Activated naive CD8-positive, alpha-beta T cell treated with anti-CD3 and anti-CD28 coated beads, Interleukin-2, amount 10 ng/mL, durations not matched to agents 7 days and 5 days (primary cell): ENCODE data around the gene NLRP3. TPM values are rescaled to one million over a fixed set of nuclear protein-coding genes. Genes with fewer than 3 reads are reported as not detected.
"Not testable (repeated sequence)": the region's sequence is repeated elsewhere in the genome, so short reads cannot be mapped to it uniquely, and the experiment has no call there.

Experiments
- ATAC-seq: fragments of 150-1000 bp; cut with Tn5 transposase; one replicate; pipeline ENCODE4 v1.10.0; 2021; ENCODE audit warnings: low read depth, moderate library complexity
- POLR2A ChIA-PET: fragments of 350-600 bp; sonication (Branson Sonifier 250); formaldehyde crosslinking; loops from one replicate; lab custom pipeline; 2021; ENCODE audit warnings: antibody characterized with exemption; lab: Charles Lee
- DNase-seq: peaks from one replicate; pipeline ENCODE4 v3.0.0; 2021
- H3K27ac Mint-ChIP-seq: one replicate; pipeline ENCODE4 v1.8.0; 2022; ENCODE audit warnings: mild to moderate bottlenecking, mixed read lengths
- H3K27me3 Mint-ChIP-seq: one replicate; pipeline ENCODE4 v1.8.0; 2022; ENCODE audit warnings: mild to moderate bottlenecking, moderate library complexity, mixed read lengths
- H3K36me3 Mint-ChIP-seq: one replicate; pipeline ENCODE4 v1.8.0; 2021; ENCODE audit warnings: mild to moderate bottlenecking, mixed read lengths
- H3K4me1 Mint-ChIP-seq: one replicate; pipeline ENCODE4 v1.8.0; 2021; ENCODE audit warnings: mixed read lengths
- H3K4me3 Mint-ChIP-seq: one replicate; pipeline ENCODE4 v1.8.0; 2022; ENCODE audit warnings: mild to moderate bottlenecking, moderate library complexity, mixed read lengths
- H3K9me3 Mint-ChIP-seq: one replicate; pipeline ENCODE4 v1.8.0; 2021; ENCODE audit warnings: mixed read lengths
- total RNA-seq, 2 experiments: library from RNA; stranded (reverse); gene quantifications; one replicate each; pipeline ENCODE4 v1.2.3, GENCODE V29; 2021

The NLRP3 gene
- total RNA-seq, 2 experiments from 2014 or later = 7.0 to 8.9 TPM

- Mint-ChIP-seq H3K4me1 (no peaks in the 10 kb centered on the region), H3K27me3 (peaks cover 7% of the 10 kb centered on the region), H3K9me3 (no peaks in the 10 kb centered on the region), H3K36me3 (no peaks in the 10 kb centered on the region), H3K27ac (no peak overlapping the region), H3K4me3 (no peak overlapping the region)
- no peak for ATAC-seq
- POLR2A ChIA-PET = no interaction called here
- DNase-seq = no peak
These were observed 56.1 kb downstream of the NLRP3 start for GRCh38 chr1:247472035-247472434.

- Mint-ChIP-seq H3K4me1 (no peaks in the 10 kb centered on the region), H3K4me3 (no peak overlapping the region), H3K27ac (no peak overlapping the region), H3K36me3 (no peaks in the 10 kb centered on the region), H3K27me3 (peaks cover 7% of the 10 kb centered on the region), H3K9me3 (no peaks in the 10 kb centered on the region)
- DNase-seq (no peak), ATAC-seq (no peak)
- POLR2A ChIA-PET = no interaction called here
These were observed 58.4 kb downstream of the NLRP3 start for GRCh38 chr1:247474367-247474766.

GRCh38 chr1:247475793-247476192 lies 59.8 kb downstream of the NLRP3 start:
- POLR2A ChIA-PET = interaction anchor here (0.7 kb wide), 1 partner anchor 33 kb away, joined by 3 read pairs; no protein-coding TSS in a partner anchor
- Mint-ChIP-seq H3K4me1 (no peaks in the 10 kb centered on the region), H3K27me3 (peaks cover 9% of the 10 kb centered on the region), H3K9me3 (no peaks in the 10 kb centered on the region), H3K4me3 (no peak overlapping the region), H3K36me3 (no peaks in the 10 kb centered on the region), H3K27ac (no peak overlapping the region)
- no peak for DNase-seq
- ATAC-seq = no peak

GRCh38 chr1:247476328-247477058 lies 60.5 kb downstream of the NLRP3 start:
- H3K4me3 Mint-ChIP-seq, ATAC-seq, H3K27ac Mint-ChIP-seq, H3K4me1 Mint-ChIP-seq, DNase-seq, H3K27me3 Mint-ChIP-seq, H3K9me3 Mint-ChIP-seq, H3K36me3 Mint-ChIP-seq: not testable (repeated sequence)
- POLR2A ChIA-PET = interaction anchor here (0.7 kb wide), 1 partner anchor 34 kb away, joined by 3 read pairs; no protein-coding TSS in a partner anchor

GRCh38 chr1:247482747-247483146 lies 66.8 kb downstream of the NLRP3 start:
- H3K27ac Mint-ChIP-seq = no peak overlapping the region
- H3K27me3 Mint-ChIP-seq = peaks cover 4% of the 10 kb centered on the region
- no peaks in the 10 kb centered on the region for H3K4me1 Mint-ChIP-seq
- H3K4me3 Mint-ChIP-seq = no peak overlapping the region
- POLR2A ChIA-PET = no interaction called here
- no peaks in the 10 kb centered on the region for H3K36me3 Mint-ChIP-seq
- ATAC-seq (no peak), DNase-seq (no peak)
- H3K9me3 Mint-ChIP-seq = no peaks in the 10 kb centered on the region

GRCh38 chr1:247487057-247487456 lies 71.1 kb downstream of the NLRP3 start:
- POLR2A ChIA-PET = interaction anchor here (0.9 kb wide), 2 partner anchors 97 to 115 kb away, joined by 3 read pairs; no protein-coding TSS in a partner anchor
- DNase-seq = no peak

GRCh38 chr1:247491328-247491727 lies 75.4 kb downstream of the NLRP3 start:
- no peak overlapping the region for H3K27ac Mint-ChIP-seq
- no peak for DNase-seq
- POLR2A ChIA-PET = no interaction called here
- no peak for ATAC-seq
- no peaks in the 10 kb centered on the region for H3K36me3 Mint-ChIP-seq
- peaks cover 15% of the 10 kb centered on the region for H3K27me3 Mint-ChIP-seq
- H3K9me3 Mint-ChIP-seq = no peaks in the 10 kb centered on the region
- peaks cover 5% of the 10 kb centered on the region for H3K4me1 Mint-ChIP-seq
- H3K4me3 Mint-ChIP-seq = no peak overlapping the region

More at GRCh38 chr1:247487057-247487456, 71.1 kb downstream of the NLRP3 start:
- H3K27ac Mint-ChIP-seq = no peak overlapping the region
- H3K9me3 Mint-ChIP-seq = no peaks in the 10 kb centered on the region
- peaks cover 2% of the 10 kb centered on the region for H3K27me3 Mint-ChIP-seq
- no peaks in the 10 kb centered on the region for H3K36me3 Mint-ChIP-seq
- peaks cover 5% of the 10 kb centered on the region for H3K4me1 Mint-ChIP-seq
- H3K4me3 Mint-ChIP-seq = no peak overlapping the region
- peak; percentile 58 for ATAC-seq

- H3K27me3 Mint-ChIP-seq = peaks cover 19% of the 10 kb centered on the region
- no peak overlapping the region for H3K27ac Mint-ChIP-seq
- H3K4me3 Mint-ChIP-seq = no peak overlapping the region
- DNase-seq (no peak), ATAC-seq (no peak)
- POLR2A ChIA-PET = no interaction called here
- H3K36me3 Mint-ChIP-seq = no peaks in the 10 kb centered on the region
- peaks cover 5% of the 10 kb centered on the region for H3K4me1 Mint-ChIP-seq
- H3K9me3 Mint-ChIP-seq = no peaks in the 10 kb centered on the region
These were observed 77.1 kb downstream of the NLRP3 start for GRCh38 chr1:247493106-247493505.

- ATAC-seq = no peak
- POLR2A ChIA-PET = no interaction called here
- DNase-seq = no peak
- H3K4me3 Mint-ChIP-seq = no peak overlapping the region
- peaks cover 28% of the 10 kb centered on the region for H3K27me3 Mint-ChIP-seq
- no peaks in the 10 kb centered on the region for H3K9me3 Mint-ChIP-seq
- H3K27ac Mint-ChIP-seq = no peak overlapping the region
- H3K36me3 Mint-ChIP-seq = no peaks in the 10 kb centered on the region
- peaks cover 5% of the 10 kb centered on the region for H3K4me1 Mint-ChIP-seq
These were observed 78.8 kb downstream of the NLRP3 start for GRCh38 chr1:247494767-247495166.

GRCh38 chr1:247496581-247497285 lies 80.8 kb downstream of the NLRP3 start:
- Mint-ChIP-seq H3K4me3 (no peak overlapping the region), H3K9me3 (no peaks in the 10 kb centered on the region), H3K27ac (no peak overlapping the region), H3K36me3 (no peaks in the 10 kb centered on the region), H3K27me3 (peaks cover 28% of the 10 kb centered on the region), H3K4me1 (peaks cover under 1% of the 10 kb centered on the region)
- no peak for ATAC-seq
- no peak for DNase-seq
- POLR2A ChIA-PET = no interaction called here

Other genes with a start within 250 kb of the NLRP3 start
- 10 to 100 TPM; 28.6 to 29.0 TPM for gene ZNF124, start 244.2 kb upstream of the NLRP3 start, total RNA-seq
- gene VN1R5, start 160.1 kb upstream of the NLRP3 start, total RNA-seq = not detected
- 10 to 100 TPM; 25.9 to 26.6 TPM for gene ZNF496, start 84.3 kb upstream of the NLRP3 start, total RNA-seq
- gene OR2B11, start 41.9 kb downstream of the NLRP3 start, total RNA-seq = not detected
- gene OR2C3, start 120.3 kb downstream of the NLRP3 start, total RNA-seq = not detected
- gene GCSAML, start 133.0 kb downstream of the NLRP3 start, total RNA-seq = not detected
- not detected for gene OR2G2, start 172.2 kb downstream of the NLRP3 start, total RNA-seq
- not detected for gene OR2G3, start 189.4 kb downstream of the NLRP3 start, total RNA-seq